ENCODE data around the gene TMEM214.
"Not testable (repeated sequence)": the region's sequence is repeated elsewhere in the genome, so short reads cannot be mapped to it uniquely, and the experiment has no call there.

TMEM214 gene

GRCh38 chr2:27071277-27071989 lies 38.7 kb downstream of the TMEM214 start, which contains the start of gene OST4:
TSS of gene OST4 (minus strand) at chr2:27071654.
- DNase-seq, result no peak

- no peak for DNase-seq
Measured at GRCh38 chr2:27071990-27072830, 39.4 kb downstream of the TMEM214 start.

- DNase-seq, result no peak
Measured at GRCh38 chr2:27072920-27073319, 40.2 kb downstream of the TMEM214 start.

- DNase-seq, result no peak
Measured at GRCh38 chr2:27073782-27074181, 41.0 kb downstream of the TMEM214 start.

GRCh38 chr2:27074738-27075565 lies 42.2 kb downstream of the TMEM214 start:
- DNase-seq, result no peak

GRCh38 chr2:27075566-27075871 lies 42.8 kb downstream of the TMEM214 start:
- not testable (repeated sequence) for DNase-seq

- DNase-seq, result no peak
Measured at GRCh38 chr2:27076323-27076722, 43.6 kb downstream of the TMEM214 start.

- DNase-seq, result no peak
Measured at GRCh38 chr2:27077231-27077630, 44.5 kb downstream of the TMEM214 start.

- no peak for DNase-seq
Measured at GRCh38 chr2:27078267-27079194, 45.8 kb downstream of the TMEM214 start, which contains the start of gene EMILIN1. TSS of gene EMILIN1 (plus strand) at chr2:27078615. CDS start at chr2:27079066, 451 bp downstream.

- DNase-seq, result no peak
Measured at GRCh38 chr2:27079233-27080139, 46.7 kb downstream of the TMEM214 start.

- no peak for DNase-seq
Measured at GRCh38 chr2:27080140-27080469, 47.3 kb downstream of the TMEM214 start.

- DNase-seq, result no peak
Measured at GRCh38 chr2:27080603-27080936, 47.8 kb downstream of the TMEM214 start.

- DNase-seq, result no peak
Measured at GRCh38 chr2:27081984-27082772, 49.4 kb downstream of the TMEM214 start.

GRCh38 chr2:27082773-27083409 lies 50.1 kb downstream of the TMEM214 start:
- DNase-seq, result no peak

- no peak for DNase-seq
Measured at GRCh38 chr2:27083410-27084296, 50.9 kb downstream of the TMEM214 start.

- no peak for DNase-seq
Measured at GRCh38 chr2:27084297-27085061, 51.7 kb downstream of the TMEM214 start.

GRCh38 chr2:27085062-27085672 lies 52.4 kb downstream of the TMEM214 start:
- DNase-seq, result no peak

- DNase-seq, result no peak
Measured at GRCh38 chr2:27085673-27086089, 52.9 kb downstream of the TMEM214 start.
